ENCODE measurements around the gene C4orf50. TPM values are rescaled to one million over a fixed set of nuclear protein-coding genes. Genes with fewer than 3 reads are reported as not detected.

The C4orf50 gene
- polyA plus RNA-seq, 2 donors: under 0.01 to 0.02 TPM

GRCh38 chr4:5916229-5916628 is 102.0 kb downstream of the C4orf50 start:
- Histone ChIP-seq H3K27me3 (ENCODE audit: control insufficient read depth in 1 of 2, insufficient read depth in 2 of 2, low read length in 2 of 2) (peaks cover 0 to 3% of the 10 kb centered on the region in 2 donors), H3K4me3 (ENCODE audit: low read depth in 1 of 2, low read length in 2 of 2) (no peak overlapping the region), H3K36me3 (ENCODE audit: control insufficient read depth in 2 of 2, insufficient read depth in 2 of 2, low read length in 1 of 2) (no peaks in the 10 kb centered on the region), H3K9me3 (ENCODE audit: control insufficient read depth in 2 of 2, insufficient read depth in 1 of 2, low read depth in 1 of 2, low read length in 1 of 2) (peaks cover 0 to 5% of the 10 kb centered on the region in 2 donors), H3K27ac (ENCODE audit: low read depth in 2 of 2, low read length in 1 of 2) (no peak overlapping the region), H3K4me1 (ENCODE audit: control insufficient read depth in 2 of 2, insufficient read depth in 2 of 2, low read length in 1 of 2) (no peaks in the 10 kb centered on the region)
- 40 to 60% methylated on average over 3 of the region's 3 CpGs for WGBS, 2 donors

GRCh38 chr4:5913454-5913853 is 104.8 kb downstream of the C4orf50 start:
- no peaks in the 10 kb centered on the region for H3K4me1 ChIP-seq (ENCODE audit: control insufficient read depth in 2 of 2, insufficient read depth in 2 of 2, low read length in 1 of 2)
- no peaks in the 10 kb centered on the region for H3K36me3 ChIP-seq (ENCODE audit: control insufficient read depth in 2 of 2, insufficient read depth in 2 of 2, low read length in 1 of 2)
- H3K27ac ChIP-seq (ENCODE audit: low read depth in 2 of 2, low read length in 1 of 2): no peak overlapping the region
- WGBS, 2 donors: 81 to 90% methylated on average over 7 of the region's 7 CpGs
- no peaks in the 10 kb centered on the region for H3K27me3 ChIP-seq (ENCODE audit: control insufficient read depth in 1 of 2, insufficient read depth in 2 of 2, low read length in 2 of 2)
- H3K4me3 ChIP-seq (ENCODE audit: low read depth in 1 of 2, low read length in 2 of 2): no peak overlapping the region
- H3K9me3 ChIP-seq (ENCODE audit: control insufficient read depth in 2 of 2, insufficient read depth in 1 of 2, low read depth in 1 of 2, low read length in 1 of 2): peaks cover 0 to 5% of the 10 kb centered on the region in 2 donors

GRCh38 chr4:5912614-5913019 is 105.6 kb downstream of the C4orf50 start:
- no peaks in the 10 kb centered on the region for H3K27me3 ChIP-seq (ENCODE audit: control insufficient read depth in 1 of 2, insufficient read depth in 2 of 2, low read length in 2 of 2)
- H3K4me3 ChIP-seq (ENCODE audit: low read depth in 1 of 2, low read length in 2 of 2): no peak overlapping the region
- no peak overlapping the region for H3K27ac ChIP-seq (ENCODE audit: low read depth in 2 of 2, low read length in 1 of 2)
- WGBS, 2 donors: 52 to 69% methylated on average over 1 of the region's 1 CpG
- peaks cover 3 to 5% of the 10 kb centered on the region in 2 donors for H3K9me3 ChIP-seq (ENCODE audit: control insufficient read depth in 2 of 2, insufficient read depth in 1 of 2, low read depth in 1 of 2, low read length in 1 of 2)
- H3K4me1 ChIP-seq (ENCODE audit: control insufficient read depth in 2 of 2, insufficient read depth in 2 of 2, low read length in 1 of 2): no peaks in the 10 kb centered on the region
- no peaks in the 10 kb centered on the region for H3K36me3 ChIP-seq (ENCODE audit: control insufficient read depth in 2 of 2, insufficient read depth in 2 of 2, low read length in 1 of 2)

- H3K27me3 ChIP-seq (ENCODE audit: control insufficient read depth in 1 of 2, insufficient read depth in 2 of 2, low read length in 2 of 2): peaks cover 0 to 3% of the 10 kb centered on the region in 2 donors
- H3K4me1 ChIP-seq (ENCODE audit: control insufficient read depth in 2 of 2, insufficient read depth in 2 of 2, low read length in 1 of 2): no peaks in the 10 kb centered on the region
- H3K4me3 ChIP-seq (ENCODE audit: low read depth in 1 of 2, low read length in 2 of 2): no peak overlapping the region
- peaks cover 2 to 3% of the 10 kb centered on the region in 2 donors for H3K9me3 ChIP-seq (ENCODE audit: control insufficient read depth in 2 of 2, insufficient read depth in 1 of 2, low read depth in 1 of 2, low read length in 1 of 2)
- 55 to 60% methylated on average over 3 of the region's 3 CpGs for WGBS, 2 donors
- H3K27ac ChIP-seq (ENCODE audit: low read depth in 2 of 2, low read length in 1 of 2): no peak overlapping the region
- no peaks in the 10 kb centered on the region for H3K36me3 ChIP-seq (ENCODE audit: control insufficient read depth in 2 of 2, insufficient read depth in 2 of 2, low read length in 1 of 2)
Observed at GRCh38 chr4:5908876-5909427, 109.3 kb downstream of the C4orf50 start.

GRCh38 chr4:5906191-5906590 is 112.0 kb downstream of the C4orf50 start:
- Histone ChIP-seq H3K4me3 (ENCODE audit: low read depth in 1 of 2, low read length in 2 of 2) (no peak overlapping the region), H3K27me3 (ENCODE audit: control insufficient read depth in 1 of 2, insufficient read depth in 2 of 2, low read length in 2 of 2) (peaks cover 0 to 7% of the 10 kb centered on the region in 2 donors), H3K4me1 (ENCODE audit: control insufficient read depth in 2 of 2, insufficient read depth in 2 of 2, low read length in 1 of 2) (no peaks in the 10 kb centered on the region), H3K27ac (ENCODE audit: low read depth in 2 of 2, low read length in 1 of 2) (no peak overlapping the region), H3K9me3 (ENCODE audit: control insufficient read depth in 2 of 2, insufficient read depth in 1 of 2, low read depth in 1 of 2, low read length in 1 of 2) (peaks cover 0 to 3% of the 10 kb centered on the region in 2 donors), H3K36me3 (ENCODE audit: control insufficient read depth in 2 of 2, insufficient read depth in 2 of 2, low read length in 1 of 2) (no peaks in the 10 kb centered on the region)
- WGBS, 2 donors: 20 to 25% methylated on average over 5 of the region's 5 CpGs

GRCh38 chr4:5905714-5906113 is 112.5 kb downstream of the C4orf50 start:
- Histone ChIP-seq H3K27ac (ENCODE audit: low read depth in 2 of 2, low read length in 1 of 2) (no peak overlapping the region), H3K9me3 (ENCODE audit: control insufficient read depth in 2 of 2, insufficient read depth in 1 of 2, low read depth in 1 of 2, low read length in 1 of 2) (peaks cover 0 to 5% of the 10 kb centered on the region in 2 donors), H3K36me3 (ENCODE audit: control insufficient read depth in 2 of 2, insufficient read depth in 2 of 2, low read length in 1 of 2) (no peaks in the 10 kb centered on the region), H3K4me1 (ENCODE audit: control insufficient read depth in 2 of 2, insufficient read depth in 2 of 2, low read length in 1 of 2) (no peaks in the 10 kb centered on the region), H3K4me3 (ENCODE audit: low read depth in 1 of 2, low read length in 2 of 2) (no peak overlapping the region), H3K27me3 (ENCODE audit: control insufficient read depth in 1 of 2, insufficient read depth in 2 of 2, low read length in 2 of 2) (peaks cover 0 to 7% of the 10 kb centered on the region in 2 donors)
- 7 to 12% methylated on average over 8 of the region's 8 CpGs for WGBS, 2 donors

GRCh38 chr4:5900844-5901243 is 117.4 kb downstream of the C4orf50 start:
- Histone ChIP-seq H3K9me3 (ENCODE audit: control insufficient read depth in 2 of 2, insufficient read depth in 1 of 2, low read depth in 1 of 2, low read length in 1 of 2) (peaks cover 5 to 7% of the 10 kb centered on the region in 2 donors), H3K4me1 (ENCODE audit: control insufficient read depth in 2 of 2, insufficient read depth in 2 of 2, low read length in 1 of 2) (no peaks in the 10 kb centered on the region), H3K27ac (ENCODE audit: low read depth in 2 of 2, low read length in 1 of 2) (no peak overlapping the region), H3K4me3 (ENCODE audit: low read depth in 1 of 2, low read length in 2 of 2) (no peak overlapping the region), H3K27me3 (ENCODE audit: control insufficient read depth in 1 of 2, insufficient read depth in 2 of 2, low read length in 2 of 2) (peaks cover 0 to 7% of the 10 kb centered on the region in 2 donors), H3K36me3 (ENCODE audit: control insufficient read depth in 2 of 2, insufficient read depth in 2 of 2, low read length in 1 of 2) (no peaks in the 10 kb centered on the region)
- WGBS, 2 donors: 75 to 76% methylated on average over 5 of the region's 5 CpGs

GRCh38 chr4:5899881-5900280 is 118.3 kb downstream of the C4orf50 start:
- Histone ChIP-seq H3K36me3 (ENCODE audit: control insufficient read depth in 2 of 2, insufficient read depth in 2 of 2, low read length in 1 of 2) (no peaks in the 10 kb centered on the region), H3K9me3 (ENCODE audit: control insufficient read depth in 2 of 2, insufficient read depth in 1 of 2, low read depth in 1 of 2, low read length in 1 of 2) (peaks cover 5 to 7% of the 10 kb centered on the region in 2 donors), H3K27me3 (ENCODE audit: control insufficient read depth in 1 of 2, insufficient read depth in 2 of 2, low read length in 2 of 2) (peaks cover 0 to 4% of the 10 kb centered on the region in 2 donors), H3K4me1 (ENCODE audit: control insufficient read depth in 2 of 2, insufficient read depth in 2 of 2, low read length in 1 of 2) (no peaks in the 10 kb centered on the region), H3K27ac (ENCODE audit: low read depth in 2 of 2, low read length in 1 of 2) (no peak overlapping the region), H3K4me3 (ENCODE audit: low read depth in 1 of 2, low read length in 2 of 2) (no peak overlapping the region)
- WGBS, 2 donors: 48 to 52% methylated on average over 5 of the region's 5 CpGs

GRCh38 chr4:5899396-5899795 is 118.8 kb downstream of the C4orf50 start:
- Histone ChIP-seq H3K27me3 (ENCODE audit: control insufficient read depth in 1 of 2, insufficient read depth in 2 of 2, low read length in 2 of 2) (peaks cover 0 to 4% of the 10 kb centered on the region in 2 donors), H3K4me3 (ENCODE audit: low read depth in 1 of 2, low read length in 2 of 2) (no peak overlapping the region), H3K9me3 (ENCODE audit: control insufficient read depth in 2 of 2, insufficient read depth in 1 of 2, low read depth in 1 of 2, low read length in 1 of 2) (peaks cover 5 to 7% of the 10 kb centered on the region in 2 donors), H3K4me1 (ENCODE audit: control insufficient read depth in 2 of 2, insufficient read depth in 2 of 2, low read length in 1 of 2) (no peaks in the 10 kb centered on the region), H3K36me3 (ENCODE audit: control insufficient read depth in 2 of 2, insufficient read depth in 2 of 2, low read length in 1 of 2) (no peaks in the 10 kb centered on the region), H3K27ac (ENCODE audit: low read depth in 2 of 2, low read length in 1 of 2) (no peak overlapping the region)
- 86 to 89% methylated on average over 1 of the region's 1 CpG for WGBS, 2 donors

- H3K36me3 ChIP-seq (ENCODE audit: control insufficient read depth in 2 of 2, insufficient read depth in 2 of 2, low read length in 1 of 2): no peaks in the 10 kb centered on the region
- H3K4me1 ChIP-seq (ENCODE audit: control insufficient read depth in 2 of 2, insufficient read depth in 2 of 2, low read length in 1 of 2): peaks cover under 1 to 1% of the 10 kb centered on the region in 2 donors
- H3K9me3 ChIP-seq (ENCODE audit: control insufficient read depth in 2 of 2, insufficient read depth in 1 of 2, low read depth in 1 of 2, low read length in 1 of 2): peaks cover 5 to 9% of the 10 kb centered on the region in 2 donors
- 82 to 88% methylated on average over 13 of the region's 13 CpGs for WGBS, 2 donors
- H3K27me3 ChIP-seq (ENCODE audit: control insufficient read depth in 1 of 2, insufficient read depth in 2 of 2, low read length in 2 of 2): peaks cover 0 to 12% of the 10 kb centered on the region in 2 donors
- H3K4me3 ChIP-seq (ENCODE audit: low read depth in 1 of 2, low read length in 2 of 2): no peak overlapping the region
- no peak overlapping the region for H3K27ac ChIP-seq (ENCODE audit: low read depth in 2 of 2, low read length in 1 of 2)
Observed at GRCh38 chr4:5897674-5898073, 120.6 kb downstream of the C4orf50 start.

Measured in esophagus (tissue), 2 donors.